ENCODE measurements around the gene UBE2N.
"Not testable (repeated sequence)": the region's sequence is repeated elsewhere in the genome, so short reads cannot be mapped to it uniquely, and the experiment has no call there.

- TF ChIP-seq, protein P1, sequence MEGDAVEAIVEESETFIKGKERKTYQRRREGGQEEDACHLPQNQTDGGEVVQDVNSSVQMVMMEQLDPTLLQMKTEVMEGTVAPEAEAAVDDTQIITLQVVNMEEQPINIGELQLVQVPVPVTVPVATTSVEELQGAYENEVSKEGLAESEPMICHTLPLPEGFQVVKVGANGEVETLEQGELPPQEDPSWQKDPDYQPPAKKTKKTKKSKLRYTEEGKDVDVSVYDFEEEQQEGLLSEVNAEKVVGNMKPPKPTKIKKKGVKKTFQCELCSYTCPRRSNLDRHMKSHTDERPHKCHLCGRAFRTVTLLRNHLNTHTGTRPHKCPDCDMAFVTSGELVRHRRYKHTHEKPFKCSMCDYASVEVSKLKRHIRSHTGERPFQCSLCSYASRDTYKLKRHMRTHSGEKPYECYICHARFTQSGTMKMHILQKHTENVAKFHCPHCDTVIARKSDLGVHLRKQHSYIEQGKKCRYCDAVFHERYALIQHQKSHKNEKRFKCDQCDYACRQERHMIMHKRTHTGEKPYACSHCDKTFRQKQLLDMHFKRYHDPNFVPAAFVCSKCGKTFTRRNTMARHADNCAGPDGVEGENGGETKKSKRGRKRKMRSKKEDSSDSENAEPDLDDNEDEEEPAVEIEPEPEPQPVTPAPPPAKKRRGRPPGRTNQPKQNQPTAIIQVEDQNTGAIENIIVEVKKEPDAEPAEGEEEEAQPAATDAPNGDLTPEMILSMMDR (IDR thresholded peaks at IDR 0.05): not testable (repeated sequence)
- TF ChIP-seq POLR2A (IDR thresholded peaks at IDR 0.05): not testable (repeated sequence)
These were observed 63.4 kb downstream of the UBE2N start for GRCh38 chr12:93378196-93378997.
